Stimulated activated CD8-positive, alpha-beta memory T cell treated with anti-CD3 and anti-CD28 coated beads, Interleukin-4, amount 100 ng/mL, for 48 hours (primary cell): ENCODE measurements around the gene SRRM1.

Source experiments
- DNase-seq: peaks from one replicate; pipeline ENCODE4 v3.0.0-alpha.2; 2020

Gene SRRM1

GRCh38 chr1:24642481-24643362 is at the start of gene SRRM1:
SRRM1 (plus strand) TSS chr1:24643302; CDS start chr1:24643327, 25 bp downstream.
- peak; percentile 98 for DNase-seq

- no peak for DNase-seq
These were observed 48.8 kb upstream of the SRRM1 start for GRCh38 chr1:24594328-24594598.

DNA sequence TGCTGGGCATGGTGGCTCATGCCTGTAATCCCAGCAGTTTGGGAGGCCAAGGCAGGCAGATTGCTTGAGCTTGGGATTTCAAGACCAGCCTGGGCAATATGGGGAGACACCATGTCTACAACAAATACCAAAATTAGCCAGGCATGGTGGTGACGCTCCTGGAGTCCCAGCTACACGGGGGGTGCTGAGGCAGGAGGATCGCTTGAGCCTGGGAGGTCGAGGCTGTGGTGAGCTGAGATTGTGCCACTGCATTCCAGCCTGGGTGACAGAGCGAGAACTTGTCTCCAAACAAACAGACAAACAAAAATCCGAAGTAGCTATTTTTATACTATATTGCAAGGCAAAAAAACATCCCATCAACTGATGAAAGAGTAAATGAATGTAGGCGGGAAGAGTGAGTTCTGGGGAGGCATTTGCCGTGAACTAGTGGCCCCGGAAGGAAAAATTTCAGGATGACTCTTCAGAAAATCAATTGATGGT is 46.7 kb upstream of the SRRM1 start:
- no peak for DNase-seq

GRCh38 chr1:24599265-24599664 is 43.8 kb upstream of the SRRM1 start:
- DNase-seq, result no peak

GRCh38 chr1:24600551-24600950 is 42.6 kb upstream of the SRRM1 start:
- DNase-seq, result no peak

DNA sequence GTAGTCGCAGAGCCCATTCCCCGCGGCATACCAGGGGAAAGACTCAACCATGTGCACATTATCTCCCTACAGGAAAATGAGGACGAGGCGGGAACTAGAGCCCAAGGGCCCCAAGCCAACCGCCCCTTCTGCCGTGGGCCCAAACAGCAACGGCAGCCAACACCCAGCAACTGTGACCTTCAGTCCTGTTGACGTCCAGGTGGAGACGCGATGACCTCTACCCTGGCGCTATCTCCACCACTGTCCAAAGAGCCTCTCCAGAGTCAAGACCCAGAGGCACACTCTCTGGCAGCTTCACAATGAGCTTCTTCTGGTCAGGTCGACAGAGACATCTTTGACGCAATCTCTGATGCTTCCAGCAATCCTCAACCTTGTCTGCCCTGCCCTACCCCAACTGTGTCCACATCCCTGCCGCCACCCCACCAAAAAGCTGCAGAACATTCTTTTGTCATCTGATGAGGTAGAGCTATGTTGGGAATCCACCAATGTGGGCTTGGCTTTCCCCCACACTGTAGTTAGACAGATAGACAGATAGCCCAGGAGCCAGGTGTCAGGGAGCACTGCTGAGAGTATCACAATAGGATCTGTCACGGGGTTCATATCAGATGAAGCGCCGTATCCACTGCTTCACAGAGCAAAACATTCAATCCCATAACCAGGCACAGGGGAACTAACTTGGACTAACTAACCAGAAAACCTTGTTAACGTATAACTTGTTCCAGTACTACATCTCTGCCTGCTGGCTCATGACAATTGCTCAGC is 37.4 kb upstream of the SRRM1 start:
- no peak for DNase-seq

GRCh38 chr1:24606296-24606605 is 36.9 kb upstream of the SRRM1 start:
- no peak for DNase-seq

DNA sequence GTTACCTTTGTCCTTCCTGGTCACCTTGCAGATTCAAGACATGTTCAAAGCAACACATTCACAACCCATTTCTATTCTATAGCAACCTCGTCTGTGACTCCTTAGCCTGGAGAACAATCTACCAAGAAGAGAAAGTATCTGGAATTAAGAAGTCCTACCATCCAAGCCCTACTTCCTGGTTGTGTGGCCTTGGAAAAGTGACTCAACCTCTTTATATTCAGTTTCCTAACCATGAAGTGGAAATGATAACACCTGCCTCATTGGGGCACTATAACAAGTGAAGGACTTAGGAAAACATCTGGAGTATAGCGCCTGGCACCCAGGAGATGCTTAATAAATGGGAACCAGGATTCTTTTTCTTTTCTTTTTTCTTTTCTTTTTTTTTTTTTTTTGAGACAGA is 36.5 kb upstream of the SRRM1 start:
- no peak for DNase-seq

DNA sequence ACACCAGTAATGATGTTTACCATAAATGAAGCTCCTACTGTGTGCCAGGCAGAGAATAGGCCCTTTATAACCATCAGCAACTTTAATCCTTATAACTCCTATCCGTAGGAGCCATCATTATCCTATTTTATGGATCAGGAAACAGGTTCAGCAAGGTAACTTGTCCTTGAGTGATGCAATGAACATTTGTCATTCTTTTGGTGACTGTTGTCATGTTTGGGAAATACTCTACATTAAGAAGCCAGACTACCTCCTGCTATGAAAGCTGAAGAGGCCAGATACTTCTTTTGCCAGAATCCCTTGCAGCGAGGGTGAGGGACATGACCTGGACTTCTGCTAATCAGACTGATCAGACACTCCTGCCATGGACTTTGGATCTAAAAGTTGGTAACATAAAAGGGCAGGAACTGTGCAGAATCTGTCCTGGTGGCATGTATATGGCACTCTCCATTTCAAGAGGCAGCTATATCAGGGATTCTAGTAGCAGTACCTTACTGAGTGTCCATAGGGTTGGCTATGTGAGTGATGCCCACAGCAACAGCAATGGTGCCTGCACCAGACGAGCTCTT is 33.1 kb upstream of the SRRM1 start:
- DNase-seq, result no peak

DNA sequence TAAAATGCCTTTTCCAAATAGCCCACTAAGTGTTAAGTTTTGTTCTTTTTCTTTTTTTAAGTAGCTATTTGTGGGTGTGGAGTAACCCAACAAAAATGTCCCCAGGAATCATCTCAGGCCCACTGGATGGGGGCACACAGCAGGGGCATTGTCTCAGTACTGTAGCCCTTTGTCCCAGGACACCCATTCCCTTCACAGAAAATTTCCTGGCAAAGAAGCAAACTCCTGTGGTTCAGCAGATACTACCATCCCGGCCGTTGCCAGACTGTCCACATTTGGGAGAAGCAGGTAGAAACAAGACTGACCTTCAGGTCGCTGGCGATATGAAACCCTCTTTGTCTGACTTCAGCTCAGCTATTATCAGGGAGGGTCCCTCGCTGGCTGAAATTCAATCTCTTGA is 23.7 kb upstream of the SRRM1 start:
- no peak for DNase-seq

- no peak for DNase-seq
These were observed 22.4 kb upstream of the SRRM1 start for GRCh38 chr1:24620678-24621077.

DNA sequence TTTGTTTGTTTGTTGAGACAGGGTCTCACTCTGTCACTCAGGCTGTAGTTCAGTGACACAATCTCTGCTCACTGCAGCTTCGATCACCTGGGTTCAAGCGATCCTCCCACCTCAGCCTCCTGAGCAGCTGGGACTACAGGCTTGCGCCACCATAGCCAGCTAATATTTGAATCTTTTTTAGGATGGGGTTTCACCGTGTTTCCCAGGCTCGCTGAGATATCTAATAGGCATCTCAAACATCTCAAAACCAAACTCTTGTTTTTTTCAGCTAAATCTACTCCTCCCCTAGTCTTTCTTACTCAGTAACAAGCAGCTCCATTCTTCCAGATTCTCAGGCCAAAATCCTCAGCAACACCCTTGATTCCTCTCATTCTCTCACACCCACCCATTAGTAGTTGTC is 22.0 kb upstream of the SRRM1 start:
- DNase-seq, result no peak

GRCh38 chr1:24622218-24622617 is 20.9 kb upstream of the SRRM1 start:
- DNase-seq, result no peak

DNA sequence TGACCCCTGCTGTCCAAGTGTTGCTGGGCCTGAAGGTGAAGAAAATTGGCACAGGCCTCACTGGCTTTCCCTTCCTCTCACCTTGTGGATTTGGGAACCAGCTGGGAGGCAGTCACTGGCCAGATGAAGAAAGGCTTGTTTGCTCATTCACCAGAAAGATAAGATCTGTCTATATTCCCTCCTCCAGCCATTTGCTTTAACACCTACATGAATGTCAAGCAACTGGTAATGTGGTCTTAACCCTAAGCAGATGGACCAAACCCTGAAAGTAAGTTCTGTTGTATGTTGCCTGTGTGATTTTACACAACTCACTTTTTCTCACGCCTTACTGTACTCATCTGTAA is 10.3 kb upstream of the SRRM1 start:
- DNase-seq, result no peak

DNA sequence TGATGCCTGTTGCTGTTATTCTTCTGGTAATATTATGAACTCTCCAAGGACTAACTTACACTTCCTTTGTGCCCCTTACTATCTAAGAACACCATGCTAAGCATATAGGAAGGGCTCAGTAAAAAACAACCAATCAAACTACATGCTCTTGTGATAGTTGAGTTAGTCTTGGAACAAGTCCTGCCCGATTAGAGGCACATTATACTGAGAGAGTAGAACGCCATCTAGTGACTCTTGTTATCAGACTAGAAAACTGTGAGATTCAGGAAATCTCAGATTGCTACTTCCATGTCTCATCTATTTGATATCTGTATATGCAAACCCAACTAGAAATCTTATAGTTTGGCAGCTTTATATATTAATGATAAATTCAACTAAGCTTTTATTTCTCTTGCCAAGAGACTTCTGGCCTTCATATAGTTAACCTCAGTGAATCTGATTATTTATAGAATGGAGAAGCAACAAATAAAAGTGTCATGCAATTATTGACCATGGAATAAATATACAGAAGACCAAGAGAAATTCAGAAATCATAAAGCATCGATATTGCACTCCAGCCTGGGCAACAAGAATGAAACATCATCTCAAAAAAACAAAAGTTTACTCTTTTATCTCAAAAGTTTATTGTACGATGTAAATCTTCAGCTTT is 7.8 kb upstream of the SRRM1 start:
- no peak for DNase-seq

DNA sequence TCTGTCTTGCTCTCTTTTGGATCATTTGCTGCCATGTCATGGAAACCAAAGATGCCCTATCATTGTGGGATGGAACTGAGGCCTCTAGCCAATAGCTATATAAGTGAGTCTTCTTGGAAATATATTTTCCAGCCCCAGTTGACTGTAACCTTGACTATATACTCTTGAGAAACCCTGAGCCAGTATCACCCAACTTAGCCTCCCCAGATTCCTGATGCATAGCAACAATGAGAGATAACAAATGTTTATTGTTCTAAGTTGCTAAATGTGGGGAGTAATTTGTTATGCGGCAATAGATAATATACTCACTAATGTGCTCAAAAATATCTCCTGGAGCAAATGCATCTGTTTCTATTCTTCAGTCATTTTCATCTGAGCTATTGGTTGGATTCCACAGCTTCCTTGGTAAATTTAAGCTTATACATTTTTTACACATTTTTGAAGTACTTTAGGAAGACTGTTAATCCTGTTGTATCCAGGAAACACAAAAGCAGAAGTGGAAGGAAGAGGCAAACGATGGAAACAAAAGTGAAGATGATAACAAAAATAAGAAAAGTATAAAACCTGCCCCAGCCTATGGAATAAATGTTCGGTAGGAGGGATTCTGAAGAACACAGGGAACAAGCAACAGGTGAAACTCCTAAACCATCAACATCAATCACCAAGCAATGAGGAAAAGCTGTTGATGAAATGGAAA is 6.3 kb upstream of the SRRM1 start:
- DNase-seq, result no peak

DNA sequence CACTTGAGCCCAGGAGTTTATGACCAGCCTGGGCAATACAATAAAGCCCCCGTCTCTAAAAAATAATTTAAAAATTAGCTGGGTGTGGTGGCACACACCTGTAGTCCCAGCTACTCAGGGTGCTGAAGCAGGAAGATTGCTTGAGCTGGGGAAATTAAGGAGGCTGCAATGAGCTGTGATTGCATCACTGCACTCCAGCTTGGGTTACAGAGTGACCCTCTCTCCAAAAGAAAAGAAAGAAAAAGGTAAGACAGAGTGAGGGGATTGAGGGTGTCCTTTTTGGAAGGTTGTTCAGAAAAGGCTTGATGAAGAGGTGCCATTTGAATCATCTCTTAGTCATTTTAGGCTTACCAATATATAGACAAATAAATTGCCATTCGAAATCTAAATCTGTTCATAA is 4.0 kb upstream of the SRRM1 start:
- no peak for DNase-seq

- DNase-seq, result no peak
These were observed 3.2 kb upstream of the SRRM1 start for GRCh38 chr1:24639881-24640280.

DNA sequence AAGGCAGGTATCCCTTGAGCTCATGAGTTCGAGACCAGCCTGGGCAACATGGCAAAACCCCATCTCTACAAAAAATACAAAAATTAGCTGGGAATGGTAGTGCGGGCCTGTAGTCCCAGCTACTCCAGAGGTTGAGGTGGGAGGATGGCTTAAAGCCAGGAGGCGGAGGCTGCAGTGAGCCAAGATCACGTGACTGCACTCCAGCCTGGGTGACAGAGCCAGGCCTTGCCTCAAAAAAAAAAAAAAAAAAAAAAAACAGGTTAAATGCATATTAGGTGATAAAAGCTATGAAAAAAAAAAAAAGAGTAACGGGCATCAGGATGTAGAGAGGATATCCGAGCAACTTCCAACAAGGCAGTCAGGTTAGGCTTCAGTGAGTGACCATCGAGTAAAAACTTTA is 2.8 kb upstream of the SRRM1 start:
- DNase-seq, result no peak

DNA sequence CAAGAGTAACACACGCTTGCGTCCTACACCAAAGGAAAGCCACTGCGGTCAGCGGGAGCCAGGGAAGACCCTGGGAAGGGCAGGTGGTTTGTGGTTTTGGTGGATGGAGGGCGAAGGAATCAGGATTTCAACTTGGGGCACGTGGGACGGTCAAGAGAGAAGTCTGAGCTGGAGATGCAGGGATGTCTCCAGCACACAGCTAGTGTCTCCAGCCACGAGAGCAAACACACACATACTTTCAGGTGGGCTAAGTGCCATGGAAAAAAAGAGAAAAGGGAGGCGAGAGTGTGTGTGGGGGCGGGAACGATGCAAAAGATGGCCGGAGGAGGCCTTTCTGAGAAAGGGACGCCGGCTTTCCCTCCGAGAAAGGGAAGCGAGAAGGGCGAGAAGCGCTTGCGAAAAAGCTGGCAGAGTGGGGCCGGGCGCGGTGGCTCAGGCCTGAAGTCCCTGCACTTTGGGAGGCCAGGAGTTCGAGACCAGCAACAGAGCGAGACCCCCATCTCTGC is 1.4 kb upstream of the SRRM1 start:
- DNase-seq, result peak; percentile 65

GRCh38 chr1:24643363-24644099 is 429 bp downstream of the SRRM1 start:
- no peak for DNase-seq

DNA sequence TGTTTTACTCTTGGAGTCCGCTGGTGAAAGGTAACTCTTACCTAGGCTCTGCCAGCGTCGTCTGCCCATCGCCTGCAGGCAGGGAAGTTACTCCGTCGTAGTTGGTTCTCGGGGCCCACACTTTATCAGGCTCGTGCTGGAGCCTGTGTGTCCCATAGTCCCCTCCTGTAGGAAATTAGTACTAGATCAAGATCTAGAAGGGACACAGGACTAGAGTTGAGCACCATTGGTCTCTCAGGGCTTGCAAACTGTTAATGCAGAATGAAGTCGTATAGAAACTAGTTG is 940 bp downstream of the SRRM1 start:
- peak; percentile 51 for DNase-seq

GRCh38 chr1:24648919-24649318 is 5.8 kb downstream of the SRRM1 start:
- no peak for DNase-seq
